MCF 10A (cell line): Measurements from ENCODE around the gene TNS2. TPM values are rescaled to one million over a fixed set of nuclear protein-coding genes. Genes with fewer than 3 reads are reported as not detected.

ENCODE experiments used
- BruUV-seq: library from RNA; stranded (reverse); fragments of 400-500 nt; replicated peaks from 2 replicates; lab custom pipeline; 2021; lab: Mats Ljungman, UMichigan
- CTCF ChIA-PET: fragments of 300-600 bp; sonication (Branson Sonifier 250); formaldehyde crosslinking; extraction: SDS; loops from one replicate; lab custom pipeline; 2021; ENCODE audit warnings: antibody characterized with exemption, inconsistent platforms; lab: Yijun Ruan, JAX
- POLR2A ChIA-PET: fragments of 300-600, 350-650 bp; sonication (Branson Sonifier 250); formaldehyde crosslinking; extraction: SDS; loops from one replicate; lab custom pipeline; 2020; ENCODE audit warnings: antibody characterized with exemption, inconsistent platforms; lab: Yijun Ruan, JAX
- DNase-seq: peaks from one replicate; pipeline ENCODE4 v3.0.0-alpha.2; 2018; ENCODE audit not compliant: unreplicated experiment
- H3K27ac Mint-ChIP-seq: one replicate; pipeline ENCODE4 v1.8.0; 2022; ENCODE audit warnings: mild to moderate bottlenecking, low read depth, mixed read lengths; ENCODE audit not compliant: unreplicated experiment
- H3K27me3 Mint-ChIP-seq: one replicate; pipeline ENCODE4 v1.8.0; 2022; ENCODE audit warnings: mixed read lengths; ENCODE audit not compliant: insufficient read depth, unreplicated experiment
- H3K36me3 Mint-ChIP-seq: one replicate; pipeline ENCODE4 v1.8.0; 2022; ENCODE audit warnings: mild to moderate bottlenecking, moderate library complexity, mixed read lengths; ENCODE audit not compliant: insufficient read depth, unreplicated experiment
- H3K4me1 Mint-ChIP-seq: one replicate; pipeline ENCODE4 v1.8.0; 2022; ENCODE audit warnings: mixed read lengths; ENCODE audit not compliant: insufficient read depth, unreplicated experiment
- H3K4me3 Mint-ChIP-seq: one replicate; pipeline ENCODE4 v1.8.0; 2022; ENCODE audit warnings: mild to moderate bottlenecking, moderate library complexity, mixed read lengths; ENCODE audit not compliant: unreplicated experiment
- H3K9me3 Mint-ChIP-seq: one replicate; pipeline ENCODE4 v1.8.0; 2022; ENCODE audit warnings: mixed read lengths; ENCODE audit not compliant: unreplicated experiment
- CTCF ChIP-seq: fragments of 200-600 bp; IDR thresholded peaks from one replicate; pipeline ENCODE4 v1.8.0; 2022; ENCODE audit warnings: antibody characterized with exemption, mild to moderate bottlenecking; ENCODE audit not compliant: unreplicated experiment
- intact Hi-C: fragments of 100-400 bp; cut with micrococcal nuclease; formaldehyde crosslinking; loops from 2 replicates; pipeline ENCODE4 v1.14.1; 2022
- microRNA-seq: library from miRNA; unstranded; fragments of <30 nt; microRNA quantifications from one replicate; pipeline ENCODE4 v1.2.0, GENCODE V29; 2022
- total RNA-seq: library from RNA; stranded (reverse); gene quantifications from 2 replicates; pipeline ENCODE4 v1.2.3, GENCODE V29; 2022

TNS2 gene
- total RNA-seq, 1 experiment from 2014 or later, result 22.3 TPM

GRCh38 chr12:53113951-53114350 is 64.1 kb downstream of the TNS2 start:
- H3K9me3 Mint-ChIP-seq, result no peaks in the 10 kb centered on the region
- H3K36me3 Mint-ChIP-seq, result no peaks in the 10 kb centered on the region
- H3K4me1 Mint-ChIP-seq, result no peaks in the 10 kb centered on the region
- no peak for DNase-seq
- H3K27ac Mint-ChIP-seq, result no peak overlapping the region
- ChIA-PET POLR2A (no interaction called here), CTCF (interaction anchor here (0.6 to 2.1 kb wide), 3 partner anchors 15 to 46 kb away, joined by 3 to 8 read pairs (median 3); no protein-coding TSS in a partner anchor)
- no peak overlapping the region for H3K4me3 Mint-ChIP-seq
- TF ChIP-seq CTCF, result no peak
- no TSS peak for BruUV-seq
- intact Hi-C loops, result no loop called here
- H3K27me3 Mint-ChIP-seq, result no peaks in the 10 kb centered on the region

Small RNAs within 50 kb of the gene (microRNA-seq; reads per million reads assigned to microRNA genes)
- gene MIR6757, result 0.93 reads per million

Other genes starting within 250 kb of the TNS2 start
- not detected in 2 replicates for gene KRT4, start 235.9 kb upstream of the TNS2 start, total RNA-seq
- not detected in 2 replicates for gene KRT79, start 215.8 kb upstream of the TNS2 start, total RNA-seq
- not detected in 2 replicates for gene KRT78, start 201.1 kb upstream of the TNS2 start, total RNA-seq
- gene KRT8, start 145.0 kb upstream of the TNS2 start, total RNA-seq, result 179 and 230 TPM in 2 replicates
- 659 and 662 TPM in 2 replicates for gene KRT18, start 100.9 kb upstream of the TNS2 start, total RNA-seq
- 580 and 658 TPM in 2 replicates for gene EIF4B, start 43.6 kb upstream of the TNS2 start, total RNA-seq
- gene SPRYD3, start 29.3 kb downstream of the TNS2 start, total RNA-seq, result 35.2 and 39.9 TPM in 2 replicates
- gene IGFBP6, start 47.6 kb downstream of the TNS2 start, total RNA-seq, result 6.4 and 12.0 TPM in 2 replicates
- gene SOAT2, start 53.4 kb downstream of the TNS2 start, total RNA-seq, result not detected in 2 replicates
- 34.9 and 36.2 TPM in 2 replicates for gene ZNF740, start 130.7 kb downstream of the TNS2 start, total RNA-seq
- 22.7 and 30.8 TPM in 2 replicates for gene CSAD, start 130.9 kb downstream of the TNS2 start, total RNA-seq
- 1.0 and 1.1 TPM in 2 replicates for gene ITGB7, start 157.2 kb downstream of the TNS2 start, total RNA-seq
- 30.9 and 43.7 TPM in 2 replicates for gene RARG, start 182.1 kb downstream of the TNS2 start, total RNA-seq
- gene ESPL1, start 218.2 kb downstream of the TNS2 start, total RNA-seq, result 9.8 and 12.1 TPM in 2 replicates
- gene PFDN5, start 245.5 kb downstream of the TNS2 start, total RNA-seq, result 205 and 229 TPM in 2 replicates
- gene MYG1, start 249.6 kb downstream of the TNS2 start, total RNA-seq, result 79.8 and 80.9 TPM in 2 replicates